IMR-90 (cell line): ENCODE data around the gene WDR90. TPM values are rescaled to one million over a fixed set of nuclear protein-coding genes. Genes with fewer than 3 reads are reported as not detected.

ENCODE experiments used
- NFE2L2 ChIP-seq: fragments of 150-350 bp; IDR thresholded peaks from 2 replicates; pipeline ENCODE4 v1.6.1; 2016; ENCODE audit warnings: low read depth, mild to moderate bottlenecking, low read length
- RAD21 ChIP-seq: IDR thresholded peaks from 2 replicates; pipeline ENCODE4 v1.6.1; 2012; ENCODE audit warnings: low read length, improper control_type of control experiment
- SMC3 ChIP-seq: fragments of 150-350 bp; IDR thresholded peaks from 2 replicates; pipeline ENCODE4 v1.6.1; 2016; ENCODE audit warnings: low read depth, mild to moderate bottlenecking, antibody characterized with exemption, low read length, moderate library complexity
- polyA plus RNA-seq, 3 experiments: library from polyadenylated mRNA; depleted of rRNA; stranded (reverse); fragments of >200 nt; gene quantifications; 2 replicates each; pipeline ENCODE4 v1.2.3, GENCODE V29; 2012; ENCODE audit warnings: low replicate concordance in 1 of 3
- total RNA-seq: library from RNA; depleted of rRNA; stranded (reverse); fragments of >200 nt; gene quantifications from 2 replicates; pipeline ENCODE4 v1.2.3, GENCODE V29; 2012
- TF ChIP-seq, protein P1 (sequence below): conservative IDR thresholded peaks from 2 replicates; pipeline ENCODE4 v1.5.1; 2012; ENCODE audit warnings: mild to moderate bottlenecking, low read depth, low read length, improper control_type of control experiment
- TF ChIP-seq, protein P2 (sequence below): fragments of 150-350 bp; IDR thresholded peaks from 2 replicates; pipeline ENCODE4 v1.6.1; 2017; ENCODE audit warnings: mild to moderate bottlenecking, antibody characterized with exemption, low read length, low read depth

The WDR90 gene
- total and polyA plus RNA-seq, 2 of the 4 experiments (the other 2 are of a cell fraction): 1.4 to 18.7 TPM

DNA sequence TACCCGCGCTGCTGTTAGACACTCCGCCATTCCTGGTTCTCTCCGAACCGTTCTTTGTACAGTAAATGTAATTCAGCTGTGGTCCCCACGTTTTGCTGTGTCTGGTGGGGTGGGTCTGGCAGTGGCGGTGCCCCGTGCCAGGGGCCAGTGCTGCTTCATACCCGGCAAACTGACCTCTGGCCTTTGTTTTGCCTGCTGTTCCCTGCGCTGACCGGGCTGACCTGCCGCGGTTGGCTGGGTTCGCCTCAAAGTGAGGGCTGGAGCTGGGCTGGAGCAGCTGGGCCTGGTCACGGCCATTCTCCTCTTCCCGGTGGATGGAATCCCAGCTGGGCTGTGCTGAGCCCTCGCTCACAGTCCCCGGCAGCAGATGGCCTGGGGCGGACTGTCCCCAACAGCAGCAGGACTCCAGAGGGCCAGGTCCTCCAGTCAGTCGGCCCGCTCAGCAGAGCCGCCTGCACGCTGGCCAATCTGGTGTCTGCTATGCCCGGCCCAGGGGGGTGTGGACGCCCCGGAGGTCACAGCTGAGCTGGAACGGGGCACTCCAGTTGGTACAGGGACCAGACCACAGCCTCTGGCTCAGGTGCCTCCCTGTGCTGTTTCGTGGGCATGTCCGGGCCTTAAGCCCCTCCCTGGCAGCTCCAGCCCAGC, 19.9 kb upstream of the WDR90 start (continued):
- TF ChIP-seq, protein P1, sequence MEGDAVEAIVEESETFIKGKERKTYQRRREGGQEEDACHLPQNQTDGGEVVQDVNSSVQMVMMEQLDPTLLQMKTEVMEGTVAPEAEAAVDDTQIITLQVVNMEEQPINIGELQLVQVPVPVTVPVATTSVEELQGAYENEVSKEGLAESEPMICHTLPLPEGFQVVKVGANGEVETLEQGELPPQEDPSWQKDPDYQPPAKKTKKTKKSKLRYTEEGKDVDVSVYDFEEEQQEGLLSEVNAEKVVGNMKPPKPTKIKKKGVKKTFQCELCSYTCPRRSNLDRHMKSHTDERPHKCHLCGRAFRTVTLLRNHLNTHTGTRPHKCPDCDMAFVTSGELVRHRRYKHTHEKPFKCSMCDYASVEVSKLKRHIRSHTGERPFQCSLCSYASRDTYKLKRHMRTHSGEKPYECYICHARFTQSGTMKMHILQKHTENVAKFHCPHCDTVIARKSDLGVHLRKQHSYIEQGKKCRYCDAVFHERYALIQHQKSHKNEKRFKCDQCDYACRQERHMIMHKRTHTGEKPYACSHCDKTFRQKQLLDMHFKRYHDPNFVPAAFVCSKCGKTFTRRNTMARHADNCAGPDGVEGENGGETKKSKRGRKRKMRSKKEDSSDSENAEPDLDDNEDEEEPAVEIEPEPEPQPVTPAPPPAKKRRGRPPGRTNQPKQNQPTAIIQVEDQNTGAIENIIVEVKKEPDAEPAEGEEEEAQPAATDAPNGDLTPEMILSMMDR: no peak
- TF ChIP-seq, protein P2, sequence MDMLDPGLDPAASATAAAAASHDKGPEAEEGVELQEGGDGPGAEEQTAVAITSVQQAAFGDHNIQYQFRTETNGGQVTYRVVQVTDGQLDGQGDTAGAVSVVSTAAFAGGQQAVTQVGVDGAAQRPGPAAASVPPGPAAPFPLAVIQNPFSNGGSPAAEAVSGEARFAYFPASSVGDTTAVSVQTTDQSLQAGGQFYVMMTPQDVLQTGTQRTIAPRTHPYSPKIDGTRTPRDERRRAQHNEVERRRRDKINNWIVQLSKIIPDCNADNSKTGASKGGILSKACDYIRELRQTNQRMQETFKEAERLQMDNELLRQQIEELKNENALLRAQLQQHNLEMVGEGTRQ: no peak
- TF ChIP-seq RAD21: no peak
- TF ChIP-seq NFE2L2: no peak
- TF ChIP-seq SMC3: no peak
